Measurements from ENCODE around the gene HOXA5. TPM values are rescaled to one million over a fixed set of nuclear protein-coding genes. Genes with fewer than 3 reads are reported as not detected.
A peak's percentile ranks its signal among the peaks of the same experiment; 100 is the strongest.

Gene HOXA5
- total RNA-seq, 1 donor from 2014 or later, result 18.8 TPM

- DNase-seq (ENCODE audit: low read depth), result no peak
- no peak for TF ChIP-seq CTCF (IDR thresholded peaks at IDR 0.05; ENCODE audit: insufficient read depth, low read length, poor library complexity, severe bottlenecking)
- Histone ChIP-seq H3K4me3 (ENCODE audit: low read depth, low read length) (peak overlapping the region; percentile 90), H3K27me3 (ENCODE audit: control insufficient read depth, insufficient read depth, low read length) (no peaks in the 10 kb centered on the region), H3K36me3 (ENCODE audit: control insufficient read depth, insufficient read depth, low read length) (no peaks in the 10 kb centered on the region)
These were observed 43.8 kb downstream of the HOXA5 start for GRCh38 chr7:27099453-27100370.

GRCh38 chr7:27098578-27099451, 44.7 kb downstream of the HOXA5 start:
- Histone ChIP-seq H3K4me3 (ENCODE audit: low read depth, low read length) (peak overlapping the region; percentile 90), H3K27me3 (ENCODE audit: control insufficient read depth, insufficient read depth, low read length) (no peaks in the 10 kb centered on the region), H3K36me3 (ENCODE audit: control insufficient read depth, insufficient read depth, low read length) (no peaks in the 10 kb centered on the region)
- peak; percentile 21 for TF ChIP-seq CTCF (IDR thresholded peaks at IDR 0.05; ENCODE audit: insufficient read depth, low read length, poor library complexity, severe bottlenecking)
- DNase-seq (ENCODE audit: low read depth), result no peak

- TF ChIP-seq CTCF (IDR thresholded peaks at IDR 0.05; ENCODE audit: insufficient read depth, low read length, poor library complexity, severe bottlenecking), result no peak
- no peaks in the 10 kb centered on the region for H3K36me3 ChIP-seq (ENCODE audit: control insufficient read depth, insufficient read depth, low read length)
- no peaks in the 10 kb centered on the region for H3K27me3 ChIP-seq (ENCODE audit: control insufficient read depth, insufficient read depth, low read length)
- H3K4me3 ChIP-seq (ENCODE audit: low read depth, low read length), result peak overlapping the region; percentile 90
- no peak for DNase-seq (ENCODE audit: low read depth)
These were observed 45.5 kb downstream of the HOXA5 start for GRCh38 chr7:27097686-27098577.

- no peaks in the 10 kb centered on the region for H3K36me3 ChIP-seq (ENCODE audit: control insufficient read depth, insufficient read depth, low read length)
- TF ChIP-seq CTCF (IDR thresholded peaks at IDR 0.05; ENCODE audit: insufficient read depth, low read length, poor library complexity, severe bottlenecking), result no peak
- no peak for DNase-seq (ENCODE audit: low read depth)
- peak overlapping the region; percentile 90 for H3K4me3 ChIP-seq (ENCODE audit: low read depth, low read length)
- H3K27me3 ChIP-seq (ENCODE audit: control insufficient read depth, insufficient read depth, low read length), result no peaks in the 10 kb centered on the region
These were observed 46.5 kb downstream of the HOXA5 start for GRCh38 chr7:27096768-27097514.
